ENCODE measurements around the gene RAD51B.
A peak's percentile ranks its signal among the peaks of the same experiment; 100 is the strongest.

Gene RAD51B

DNA sequence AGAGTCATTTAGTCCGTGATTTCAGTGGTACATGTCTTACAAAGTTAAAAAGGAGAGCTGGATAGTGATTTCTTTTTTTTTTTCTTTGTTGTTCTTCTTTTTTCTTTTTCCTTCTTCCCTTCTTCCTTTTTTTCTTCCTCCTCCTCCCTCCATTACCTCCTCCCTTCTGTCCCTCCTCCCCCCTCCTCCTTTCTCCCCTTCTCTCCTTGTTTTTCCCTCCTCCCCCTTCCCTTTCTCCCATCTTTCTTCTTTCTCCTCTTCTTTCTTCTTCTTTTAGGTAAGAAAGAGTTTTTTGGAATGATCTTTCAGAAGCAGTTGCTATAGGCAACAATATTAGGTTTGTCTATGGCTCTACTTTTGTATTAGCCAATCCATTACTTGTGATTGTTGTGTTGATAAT, 368.6 kb downstream of the RAD51B start:
- H3K4me3 Mint-ChIP-seq, result no peak overlapping the region
- H3K36me3 Mint-ChIP-seq, result no peaks in the 10 kb centered on the region
- H3K4me1 Mint-ChIP-seq, result no peaks in the 10 kb centered on the region
- no peak overlapping the region for H3K27ac Mint-ChIP-seq
- no peak for ATAC-seq
- no peak for DNase-seq (ENCODE audit: low spot score in 2 of 2)
- no peaks in the 10 kb centered on the region for H3K9me3 Mint-ChIP-seq

DNA sequence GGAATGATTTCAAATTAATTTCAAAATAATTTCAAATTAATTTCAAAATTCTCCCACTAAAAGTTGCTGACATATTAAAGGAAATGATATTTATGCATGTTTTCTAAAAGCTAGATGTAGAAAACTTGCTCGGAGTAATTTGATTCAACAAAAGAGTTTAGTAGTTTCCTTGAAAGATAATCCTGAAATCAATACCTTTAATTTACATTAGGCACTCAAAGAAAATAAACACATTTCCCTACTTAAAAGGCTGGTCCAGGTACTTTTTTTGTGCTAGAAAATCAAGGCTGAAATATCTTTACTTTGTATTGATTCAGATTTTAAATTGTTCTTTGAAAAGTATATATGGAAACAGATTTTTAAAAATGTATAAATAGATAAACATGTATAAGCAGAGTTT, 370.5 kb downstream of the RAD51B start:
- Mint-ChIP-seq H3K4me1 (no peaks in the 10 kb centered on the region), H3K27ac (no peak overlapping the region), H3K36me3 (no peaks in the 10 kb centered on the region), H3K9me3 (no peaks in the 10 kb centered on the region), H3K4me3 (no peak overlapping the region)
- no peak for DNase-seq (ENCODE audit: low spot score in 2 of 2)
- ATAC-seq, result no peak

DNA sequence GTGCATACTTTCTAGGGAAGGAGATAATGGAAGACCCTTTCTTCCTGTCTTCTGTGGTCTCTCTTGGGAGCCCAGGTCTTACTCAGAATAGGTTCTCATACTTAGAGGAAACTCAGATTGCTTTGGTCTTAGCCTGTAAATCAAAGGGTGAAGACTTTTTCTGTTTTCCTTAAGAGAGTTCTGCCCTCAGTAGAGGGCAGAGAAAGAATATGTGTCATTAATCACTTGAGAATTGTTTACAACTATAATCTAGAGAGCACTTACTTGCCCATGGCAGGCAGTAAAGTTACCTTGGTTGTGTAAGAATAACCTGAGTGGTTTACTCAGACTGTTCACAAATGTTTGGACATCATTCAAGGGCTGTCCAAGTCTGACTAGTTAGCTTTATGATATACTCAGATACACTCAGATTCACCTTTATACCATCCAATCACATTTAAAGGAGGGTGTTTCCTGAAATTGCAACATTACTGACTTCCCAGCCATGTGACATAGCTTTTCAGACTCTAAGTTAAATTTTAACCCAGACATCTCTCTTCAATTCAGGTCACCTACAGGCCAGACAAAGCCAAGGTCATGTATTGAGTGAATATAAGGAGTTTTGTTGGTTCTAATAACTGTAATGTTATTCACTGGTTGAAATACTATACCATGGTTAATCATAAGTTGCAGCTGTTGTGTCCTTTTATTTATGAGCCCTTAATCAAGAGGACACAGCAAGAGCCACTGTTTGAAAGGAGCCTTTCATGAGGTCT, 372.2 kb downstream of the RAD51B start:
- Mint-ChIP-seq H3K9me3 (no peaks in the 10 kb centered on the region), H3K4me1 (no peaks in the 10 kb centered on the region), H3K4me3 (no peak overlapping the region), H3K36me3 (no peaks in the 10 kb centered on the region), H3K27ac (no peak overlapping the region)
- no peak for DNase-seq (ENCODE audit: low spot score in 2 of 2)
- ATAC-seq, result no peak

DNA sequence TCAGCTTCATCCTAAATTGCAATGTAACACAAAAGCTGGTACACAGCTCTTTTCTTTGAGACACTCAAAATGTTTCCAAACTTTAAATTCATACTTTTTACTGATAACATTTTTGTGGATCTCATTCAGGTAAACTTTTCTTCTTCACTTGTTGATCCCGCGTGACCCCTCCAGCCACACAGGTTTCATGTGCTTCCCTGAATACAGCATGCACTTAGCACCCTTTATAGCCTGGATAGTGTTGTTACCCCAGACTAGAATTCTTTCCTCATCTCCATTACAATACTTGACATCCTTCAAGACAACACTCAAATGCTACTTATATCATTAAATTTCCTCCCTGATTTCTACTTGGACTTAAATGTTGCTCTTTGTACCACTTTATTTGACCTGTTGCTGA, 373.4 kb downstream of the RAD51B start:
- ATAC-seq, result no peak
- Mint-ChIP-seq H3K36me3 (no peaks in the 10 kb centered on the region), H3K27ac (no peak overlapping the region), H3K9me3 (no peaks in the 10 kb centered on the region), H3K4me1 (no peaks in the 10 kb centered on the region), H3K4me3 (no peak overlapping the region)
- DNase-seq (ENCODE audit: low spot score in 2 of 2), result no peak

DNA sequence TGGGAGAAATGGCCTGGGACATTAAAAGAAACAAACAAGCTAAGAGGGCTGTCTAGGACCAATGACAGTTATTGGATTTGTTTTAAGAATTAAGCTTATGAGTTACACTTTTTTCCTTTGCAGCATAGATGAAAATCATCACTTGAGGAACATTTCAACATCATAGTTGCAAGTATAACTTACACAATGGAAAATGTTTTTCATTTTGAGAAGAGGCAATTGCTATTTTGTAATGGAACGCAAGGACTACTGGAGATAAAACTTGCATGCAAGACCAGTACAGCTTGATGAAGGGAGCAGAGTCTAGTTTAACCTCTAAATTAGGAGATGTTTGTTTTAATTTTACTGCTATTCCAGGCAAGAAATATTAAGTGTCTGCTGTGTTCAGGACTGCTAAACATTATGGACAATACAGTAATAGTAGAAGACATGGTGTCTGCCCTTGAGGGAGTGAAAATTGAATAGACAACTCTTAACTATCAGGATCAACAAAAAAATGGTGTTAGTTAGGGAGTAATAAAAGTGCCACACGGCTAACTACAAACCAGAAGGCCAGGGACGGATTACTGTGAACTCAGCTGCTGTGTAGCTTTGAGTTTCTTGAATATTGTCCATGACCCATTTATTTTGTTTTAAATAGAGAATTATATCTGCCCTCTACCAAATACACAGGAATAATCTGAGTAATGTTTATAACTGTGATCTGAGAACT, 374.5 kb downstream of the RAD51B start:
- Mint-ChIP-seq H3K27ac (no peak overlapping the region), H3K4me1 (no peaks in the 10 kb centered on the region), H3K9me3 (no peaks in the 10 kb centered on the region), H3K4me3 (no peak overlapping the region), H3K36me3 (no peaks in the 10 kb centered on the region)
- DNase-seq (ENCODE audit: low spot score in 2 of 2) (no peak), ATAC-seq (no peak)

DNA sequence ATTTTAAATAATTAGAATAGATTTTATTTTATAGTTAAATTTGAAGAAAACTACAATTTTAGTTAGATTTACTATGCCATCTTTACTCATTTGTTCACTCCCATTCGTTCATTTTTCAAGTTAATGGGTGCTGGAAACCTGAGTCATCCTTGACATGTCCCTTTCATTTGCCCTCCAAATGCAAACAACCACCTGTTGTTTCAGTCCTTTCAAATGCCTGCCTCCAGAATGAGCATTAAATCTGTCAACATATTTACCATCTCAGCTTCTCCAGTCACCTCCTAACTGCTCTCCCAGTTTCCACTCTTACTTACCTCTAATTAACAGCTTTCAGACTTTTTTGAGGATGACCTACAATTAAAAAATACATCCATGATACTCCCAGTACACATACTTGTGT, 375.5 kb downstream of the RAD51B start:
- Mint-ChIP-seq H3K36me3 (no peaks in the 10 kb centered on the region), H3K4me1 (no peaks in the 10 kb centered on the region), H3K27ac (no peak overlapping the region), H3K4me3 (no peak overlapping the region), H3K9me3 (no peaks in the 10 kb centered on the region)
- ATAC-seq (no peak), DNase-seq (ENCODE audit: low spot score in 2 of 2) (no peak)

DNA sequence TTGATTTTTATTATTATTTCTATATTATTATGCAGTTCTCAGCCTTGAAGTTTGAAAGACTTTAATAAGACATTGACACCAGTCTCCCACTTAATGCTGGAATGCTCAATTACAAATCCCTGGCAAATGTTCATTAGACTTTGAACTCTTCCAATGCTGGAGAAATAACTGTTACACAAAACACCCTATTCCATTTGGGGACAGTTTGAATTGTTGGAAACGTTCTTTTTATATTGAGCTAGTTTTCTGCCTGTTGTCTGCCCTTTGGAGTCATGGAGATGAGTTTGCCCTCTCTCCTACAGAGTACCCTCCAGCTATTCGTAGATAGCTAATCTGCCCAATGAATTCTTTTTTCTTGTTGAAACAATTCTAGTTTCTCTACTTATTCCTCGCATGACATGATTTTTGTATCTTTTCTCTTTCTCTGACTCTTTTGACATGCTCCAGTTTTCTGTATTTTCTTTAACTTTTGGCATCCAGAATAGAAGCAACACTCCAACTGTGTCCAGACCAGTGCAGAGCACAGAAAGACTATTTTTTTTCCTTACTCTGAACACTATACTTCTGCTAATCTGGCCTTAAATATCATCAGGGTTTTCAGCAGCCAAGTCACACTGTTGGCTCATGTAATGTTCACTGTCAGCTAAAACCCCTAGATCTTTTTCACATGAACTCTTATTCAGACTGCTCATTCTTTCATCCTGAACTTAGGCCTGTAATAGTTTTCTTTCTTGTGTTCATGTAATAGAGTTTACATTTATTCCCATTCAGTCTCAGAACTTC, 379.3 kb downstream of the RAD51B start:
- Mint-ChIP-seq H3K4me3 (no peak overlapping the region), H3K36me3 (no peaks in the 10 kb centered on the region), H3K27ac (no peak overlapping the region), H3K4me1 (no peaks in the 10 kb centered on the region), H3K9me3 (no peaks in the 10 kb centered on the region)
- ATAC-seq, result no peak
- DNase-seq (ENCODE audit: low spot score in 2 of 2), result no peak

DNA sequence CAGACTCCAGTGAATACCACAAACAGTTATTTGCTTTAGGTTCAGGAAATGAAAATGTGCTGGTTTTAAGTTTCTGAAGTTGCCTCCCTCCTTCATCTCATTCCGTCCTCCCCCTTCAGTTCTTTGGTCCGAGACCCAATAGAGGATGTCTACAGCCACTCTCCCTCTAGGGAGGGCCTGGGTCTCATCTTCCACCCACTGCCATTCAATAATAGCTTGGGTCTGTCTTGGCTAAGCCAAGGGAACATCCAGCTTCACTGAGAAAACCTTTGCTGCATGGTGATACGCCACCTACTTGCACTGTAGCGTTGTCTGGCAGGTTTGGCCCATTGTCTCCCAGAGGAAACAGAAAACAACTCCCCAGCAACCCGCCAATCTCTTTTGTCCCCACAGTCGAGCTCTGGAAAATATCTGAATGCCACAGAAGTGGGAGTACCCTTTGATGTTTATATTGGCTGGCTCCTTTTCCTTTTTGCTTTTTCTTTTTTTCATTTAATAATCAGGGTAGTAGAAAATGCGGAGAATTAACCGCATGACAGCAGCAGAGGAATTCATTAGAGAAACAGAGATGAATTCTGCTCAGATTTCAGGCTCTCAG, 380.1 kb downstream of the RAD51B start:
- Mint-ChIP-seq H3K27ac (no peak overlapping the region), H3K4me1 (no peaks in the 10 kb centered on the region), H3K9me3 (no peaks in the 10 kb centered on the region), H3K36me3 (no peaks in the 10 kb centered on the region), H3K4me3 (no peak overlapping the region)
- DNase-seq (ENCODE audit: low spot score in 2 of 2), result no peak
- no peak for ATAC-seq

DNA sequence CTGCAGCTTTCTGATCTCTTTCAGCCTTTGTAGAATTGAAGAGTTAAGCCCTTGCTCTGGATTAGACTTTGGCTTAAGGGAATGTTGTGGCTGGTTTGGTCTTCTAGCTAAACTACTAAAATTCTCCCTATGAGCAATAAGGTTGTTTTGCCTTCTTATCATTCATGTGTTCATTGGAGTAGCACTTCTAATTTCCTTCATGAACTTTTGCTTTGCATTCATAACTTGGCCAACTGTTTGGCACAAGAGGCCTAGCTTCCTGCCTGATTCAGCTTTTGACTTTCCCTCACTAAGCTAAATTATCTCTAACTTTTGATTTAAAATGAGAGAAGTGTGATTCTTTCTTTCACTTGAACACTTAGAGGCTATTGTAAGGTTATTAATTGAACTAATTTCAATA, 384.3 kb downstream of the RAD51B start:
- Mint-ChIP-seq H3K4me3 (no peak overlapping the region), H3K9me3 (no peaks in the 10 kb centered on the region), H3K27ac (no peak overlapping the region), H3K4me1 (peaks cover 5% of the 10 kb centered on the region), H3K36me3 (no peaks in the 10 kb centered on the region)
- no peak for ATAC-seq
- no peak for DNase-seq (ENCODE audit: low spot score in 2 of 2)

DNA sequence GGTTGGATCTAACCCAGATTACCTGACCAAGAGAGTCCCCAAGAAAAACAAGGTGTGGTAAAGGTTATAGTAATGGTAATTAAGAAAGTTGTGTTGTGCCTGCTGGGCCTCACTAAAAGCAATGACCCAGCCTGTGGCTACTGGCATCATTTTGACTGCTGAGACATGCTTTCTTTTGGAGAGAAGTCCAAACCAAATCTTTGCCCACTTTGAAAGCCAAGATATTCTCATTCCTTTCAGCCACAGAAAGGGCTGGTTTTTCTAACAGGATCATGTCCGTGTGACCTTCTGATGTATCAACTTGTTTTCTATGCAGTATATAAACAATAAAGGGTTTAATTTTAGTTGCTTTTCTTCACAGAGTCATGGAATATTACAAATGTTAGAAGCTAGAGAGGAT, 388.6 kb downstream of the RAD51B start:
- no peak overlapping the region for H3K4me3 Mint-ChIP-seq
- H3K36me3 Mint-ChIP-seq, result no peaks in the 10 kb centered on the region
- no peak overlapping the region for H3K27ac Mint-ChIP-seq
- H3K4me1 Mint-ChIP-seq, result peaks cover 42% of the 10 kb centered on the region
- no peaks in the 10 kb centered on the region for H3K9me3 Mint-ChIP-seq
- no peak for ATAC-seq
- DNase-seq (ENCODE audit: low spot score in 2 of 2), result no peak

DNA sequence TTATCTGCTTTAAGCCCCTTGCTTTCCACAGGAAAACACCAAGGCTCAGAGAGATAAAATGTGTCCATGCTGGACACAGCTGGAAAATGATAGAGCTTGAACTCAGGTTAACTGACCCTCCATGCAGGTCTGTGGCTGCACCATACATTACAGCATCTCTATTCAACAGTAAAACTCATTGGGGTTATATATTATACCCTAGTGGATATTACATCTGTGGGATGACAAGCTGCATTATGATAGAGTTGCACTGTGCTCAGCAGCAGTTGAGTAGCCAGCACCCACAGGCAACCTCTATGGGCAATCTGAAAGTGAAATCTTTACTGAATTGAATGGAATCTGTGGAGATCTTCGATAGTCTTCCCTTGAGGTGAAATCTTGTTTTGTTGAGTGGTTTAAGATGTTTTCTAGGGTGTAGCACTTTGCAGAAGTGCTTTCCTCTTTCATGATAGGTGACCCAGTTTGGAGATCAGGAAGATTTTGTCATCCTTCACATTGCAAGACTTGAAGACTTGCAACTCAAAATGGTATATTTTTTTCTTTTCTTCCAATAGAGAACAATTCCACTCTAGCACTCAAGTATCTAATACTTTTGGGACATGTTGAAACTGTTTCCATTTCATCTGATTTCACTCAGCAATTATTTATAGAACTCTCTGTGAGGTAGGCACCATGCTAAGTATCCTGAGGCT, 389.2 kb downstream of the RAD51B start:
- Mint-ChIP-seq H3K27ac (no peak overlapping the region), H3K4me1 (peaks cover 47% of the 10 kb centered on the region), H3K36me3 (no peaks in the 10 kb centered on the region), H3K4me3 (peak overlapping the region; percentile 9), H3K9me3 (no peaks in the 10 kb centered on the region)
- ATAC-seq (peak; percentile 11), DNase-seq (ENCODE audit: low spot score in 2 of 2) (no peak)

DNA sequence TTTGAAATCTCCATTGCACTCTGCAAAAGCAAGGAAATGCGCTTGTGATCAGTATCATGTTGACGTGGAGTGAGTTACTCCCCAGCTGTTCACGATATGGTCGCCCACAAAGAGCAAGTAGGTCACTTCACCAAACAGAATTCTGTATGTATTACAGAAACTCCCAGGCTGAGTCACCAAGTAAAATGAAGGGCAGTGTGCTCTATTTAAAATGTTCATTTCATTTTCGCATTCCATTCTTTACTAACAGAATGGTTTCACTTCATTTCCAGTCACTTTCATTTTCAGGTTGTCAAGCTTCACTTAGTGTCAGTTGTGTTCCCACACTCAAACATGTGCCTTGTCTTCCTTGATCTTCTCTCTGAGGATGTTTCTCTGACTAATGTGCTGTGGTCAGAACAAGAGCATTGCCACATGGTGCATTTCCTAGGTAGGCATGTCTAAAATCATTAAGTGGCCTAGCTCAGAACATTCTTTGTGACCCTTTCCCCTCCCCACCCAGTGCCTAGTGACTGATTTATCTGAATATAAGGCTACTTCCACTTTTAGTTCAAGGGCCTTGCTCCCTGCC, 391.2 kb downstream of the RAD51B start:
- Mint-ChIP-seq H3K4me3 (peak overlapping the region; percentile 37), H3K27ac (peak overlapping the region; percentile 52), H3K36me3 (no peaks in the 10 kb centered on the region), H3K9me3 (no peaks in the 10 kb centered on the region), H3K4me1 (peaks cover 68% of the 10 kb centered on the region)
- peak; percentile 12 to 66 for DNase-seq (ENCODE audit: low spot score in 2 of 2)
- ATAC-seq, result peak; percentile 97

DNA sequence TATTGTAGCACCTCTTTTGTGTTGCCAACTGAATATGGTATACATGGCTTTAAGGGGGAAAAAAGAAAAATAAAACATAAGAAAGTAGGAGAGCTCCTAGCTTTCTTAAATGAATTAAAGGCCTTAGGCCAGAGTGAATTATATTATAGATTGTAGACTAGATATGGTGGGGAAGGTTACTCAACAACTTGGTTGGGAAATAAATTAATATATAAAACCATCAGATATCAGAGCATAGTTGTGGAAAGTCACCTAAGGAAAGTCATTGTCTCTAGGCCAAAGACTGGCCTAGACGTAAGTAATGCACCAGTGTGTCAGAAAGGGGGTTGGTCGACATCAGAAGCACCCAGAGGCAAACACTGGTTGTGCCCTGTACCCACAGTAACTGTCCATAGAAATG, 391.8 kb downstream of the RAD51B start:
- ATAC-seq (no peak), DNase-seq (ENCODE audit: low spot score in 2 of 2) (no peak)
- Mint-ChIP-seq H3K4me1 (peaks cover 69% of the 10 kb centered on the region), H3K4me3 (no peak overlapping the region), H3K27ac (peak overlapping the region; percentile 52), H3K36me3 (no peaks in the 10 kb centered on the region), H3K9me3 (no peaks in the 10 kb centered on the region)

DNA sequence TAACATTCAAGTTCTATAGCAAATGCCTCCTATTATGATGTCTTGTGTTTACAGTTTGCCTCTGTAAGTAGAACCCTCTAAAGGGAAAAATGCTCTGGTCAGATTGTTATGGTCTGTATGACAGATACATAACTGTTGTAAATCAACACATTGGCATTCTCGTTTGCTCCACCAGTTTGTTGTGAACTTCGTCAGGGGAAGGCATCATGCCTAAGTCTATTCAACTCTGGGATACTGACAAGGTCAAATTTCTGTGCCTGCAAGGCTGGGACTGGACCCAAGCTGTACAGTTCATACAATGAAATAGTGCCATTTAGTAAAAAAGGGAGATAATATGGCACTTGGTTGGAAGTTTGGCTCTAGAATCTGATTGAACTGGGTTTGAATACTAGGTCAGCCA, 392.3 kb downstream of the RAD51B start:
- no peak overlapping the region for H3K4me3 Mint-ChIP-seq
- H3K27ac Mint-ChIP-seq, result peak overlapping the region; percentile 15
- DNase-seq (ENCODE audit: low spot score in 2 of 2) (no peak), ATAC-seq (no peak)
- no peaks in the 10 kb centered on the region for H3K9me3 Mint-ChIP-seq
- peaks cover 72% of the 10 kb centered on the region for H3K4me1 Mint-ChIP-seq
- no peaks in the 10 kb centered on the region for H3K36me3 Mint-ChIP-seq

DNA sequence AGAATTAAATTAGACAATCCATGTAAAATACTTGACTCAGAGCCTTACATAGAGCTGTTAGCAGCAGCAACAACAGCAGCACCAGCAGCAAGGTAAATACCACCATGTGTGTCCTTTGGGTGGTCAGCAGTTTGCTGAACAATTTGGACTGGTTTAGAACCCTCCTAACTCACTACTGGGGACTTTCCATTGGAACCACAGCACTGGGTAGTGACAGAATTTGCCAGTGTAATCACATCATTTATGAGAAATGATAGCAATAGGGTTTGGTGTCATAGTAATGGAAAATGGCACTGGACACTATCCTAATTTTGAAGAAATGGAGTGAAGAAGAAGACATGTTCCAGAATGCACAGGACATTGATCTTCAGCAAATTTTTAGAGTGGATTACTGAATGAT, 392.8 kb downstream of the RAD51B start:
- peaks cover 76% of the 10 kb centered on the region for H3K4me1 Mint-ChIP-seq
- ATAC-seq (no peak), DNase-seq (ENCODE audit: low spot score in 2 of 2) (no peak)
- no peaks in the 10 kb centered on the region for H3K9me3 Mint-ChIP-seq
- H3K4me3 Mint-ChIP-seq, result no peak overlapping the region
- peak overlapping the region; percentile 15 for H3K27ac Mint-ChIP-seq
- no peaks in the 10 kb centered on the region for H3K36me3 Mint-ChIP-seq
